ENCODE measurements around the gene PPFIA3. TPM values are rescaled to one million over a fixed set of nuclear protein-coding genes. Genes with fewer than 3 reads are reported as not detected.
A peak's percentile ranks its signal among the peaks of the same experiment; 100 is the strongest.

The PPFIA3 gene
- total RNA-seq, 1 experiment from 2014 or later, result 6.7 TPM

DNA sequence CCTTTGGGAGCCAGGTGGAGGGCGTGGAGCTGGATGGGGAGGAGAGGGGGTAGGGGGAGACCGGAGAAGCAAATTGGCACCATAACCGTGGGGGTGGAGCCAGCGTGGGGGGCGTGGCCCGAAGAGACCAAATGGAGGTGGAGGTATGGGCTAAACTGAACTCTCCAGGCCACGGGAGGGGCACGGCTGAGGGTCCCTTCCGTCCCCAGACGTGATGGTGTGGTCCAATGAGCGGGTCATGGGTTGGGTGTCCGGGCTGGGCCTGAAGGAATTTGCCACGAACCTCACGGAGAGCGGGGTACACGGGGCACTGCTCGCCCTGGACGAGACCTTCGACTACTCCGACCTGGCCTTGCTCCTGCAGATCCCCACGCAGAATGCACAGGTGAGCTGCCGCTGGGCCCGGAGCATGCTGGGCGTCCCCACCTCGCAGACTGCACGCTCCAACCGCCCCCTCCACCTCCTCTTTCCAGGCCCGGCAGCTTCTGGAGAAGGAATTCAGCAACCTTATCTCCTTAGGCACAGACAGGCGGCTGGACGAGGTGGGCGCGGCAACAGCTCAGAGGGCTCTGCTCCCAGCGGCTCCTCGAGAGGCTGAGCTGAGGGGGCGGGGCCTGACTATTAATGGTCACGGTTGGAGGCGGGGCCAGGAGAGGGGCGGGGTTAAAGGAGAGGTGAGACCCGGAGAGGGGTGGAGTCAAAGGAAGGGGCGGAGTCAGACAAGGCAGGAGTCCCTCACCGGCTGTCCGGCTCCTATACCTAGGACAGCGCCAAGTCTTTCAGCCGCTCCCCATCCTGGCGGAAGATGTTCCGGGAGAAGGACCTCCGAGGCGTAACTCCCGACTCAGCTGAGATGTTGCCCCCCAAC lies 29.7 kb downstream of the PPFIA3 start:
- H3K4me3 Mint-ChIP-seq (ENCODE audit: unreplicated experiment), result peak overlapping the region; percentile 82
- H3K4me1 Mint-ChIP-seq (ENCODE audit: insufficient read depth, unreplicated experiment), result peaks cover 17% of the 10 kb centered on the region
- POLR2A ChIA-PET, result interaction anchor here (0.6 to 4.3 kb wide), 11 partner anchors 9 to 562 kb away, joined by 3 to 19 read pairs (median 5); partner anchors contain the start of genes GYS1, LIN7B, PPFIA3 and RUVBL2
- H3K27ac Mint-ChIP-seq (ENCODE audit: low read depth, unreplicated experiment), result peak overlapping the region; percentile 52
- H3K27me3 Mint-ChIP-seq (ENCODE audit: insufficient read depth, unreplicated experiment), result no peaks in the 10 kb centered on the region
- no peaks in the 10 kb centered on the region for H3K36me3 Mint-ChIP-seq (ENCODE audit: insufficient read depth, unreplicated experiment)
- peaks cover 8% of the 10 kb centered on the region for H3K9me3 Mint-ChIP-seq (ENCODE audit: unreplicated experiment)
- no TSS peak for BruUV-seq (replicated peaks)
- CTCF ChIA-PET, result interaction anchor here (0.5 to 1.9 kb wide), 8 partner anchors 14 to 76 kb away, joined by 3 to 11 read pairs (median 4); no protein-coding TSS in a partner anchor
- peak; percentile 98 for DNase-seq (ENCODE audit: unreplicated experiment)
- TF ChIP-seq, protein P1, sequence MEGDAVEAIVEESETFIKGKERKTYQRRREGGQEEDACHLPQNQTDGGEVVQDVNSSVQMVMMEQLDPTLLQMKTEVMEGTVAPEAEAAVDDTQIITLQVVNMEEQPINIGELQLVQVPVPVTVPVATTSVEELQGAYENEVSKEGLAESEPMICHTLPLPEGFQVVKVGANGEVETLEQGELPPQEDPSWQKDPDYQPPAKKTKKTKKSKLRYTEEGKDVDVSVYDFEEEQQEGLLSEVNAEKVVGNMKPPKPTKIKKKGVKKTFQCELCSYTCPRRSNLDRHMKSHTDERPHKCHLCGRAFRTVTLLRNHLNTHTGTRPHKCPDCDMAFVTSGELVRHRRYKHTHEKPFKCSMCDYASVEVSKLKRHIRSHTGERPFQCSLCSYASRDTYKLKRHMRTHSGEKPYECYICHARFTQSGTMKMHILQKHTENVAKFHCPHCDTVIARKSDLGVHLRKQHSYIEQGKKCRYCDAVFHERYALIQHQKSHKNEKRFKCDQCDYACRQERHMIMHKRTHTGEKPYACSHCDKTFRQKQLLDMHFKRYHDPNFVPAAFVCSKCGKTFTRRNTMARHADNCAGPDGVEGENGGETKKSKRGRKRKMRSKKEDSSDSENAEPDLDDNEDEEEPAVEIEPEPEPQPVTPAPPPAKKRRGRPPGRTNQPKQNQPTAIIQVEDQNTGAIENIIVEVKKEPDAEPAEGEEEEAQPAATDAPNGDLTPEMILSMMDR (IDR thresholded peaks at IDR 0.05; ENCODE audit: unreplicated experiment), result no peak
- intact Hi-C loops (cut with micrococcal nuclease), result loop anchor here (1.0 to 5.0 kb wide), 2 partner anchors 37 to 55 kb away; partner anchors contain the start of gene LIN7B

DNA sequence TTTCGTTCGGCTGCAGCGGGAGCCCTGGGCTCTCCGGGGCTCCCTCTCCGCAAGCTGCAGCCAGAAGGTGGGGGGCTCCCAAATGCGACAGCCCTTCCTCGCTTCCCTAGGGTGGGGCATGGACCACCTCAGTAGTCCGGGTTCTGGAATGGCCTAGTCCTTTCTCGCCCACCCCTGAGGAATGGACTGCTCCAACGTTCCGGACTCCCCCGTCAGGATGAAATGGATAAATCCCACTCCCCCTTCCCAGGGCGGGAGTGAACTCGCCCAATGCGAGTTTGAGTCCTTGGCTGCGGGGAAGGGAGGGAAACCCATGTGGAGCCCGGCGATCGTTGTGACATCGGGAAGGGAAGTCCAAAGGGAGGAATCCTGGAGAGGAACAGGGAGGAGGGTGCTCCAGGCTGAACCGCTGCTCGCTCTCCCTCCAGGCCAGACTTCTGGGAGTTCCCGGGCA lies 30.3 kb downstream of the PPFIA3 start:
- no TSS peak for BruUV-seq (replicated peaks)
- peak overlapping the region; percentile 82 for H3K4me3 Mint-ChIP-seq (ENCODE audit: unreplicated experiment)
- peaks cover 17% of the 10 kb centered on the region for H3K4me1 Mint-ChIP-seq (ENCODE audit: insufficient read depth, unreplicated experiment)
- intact Hi-C loops (cut with micrococcal nuclease), result loop anchor here (1.0 to 5.0 kb wide), 2 partner anchors 37 to 55 kb away; partner anchors contain the start of gene LIN7B
- ChIA-PET CTCF (interaction anchor here (0.5 to 1.9 kb wide), 6 partner anchors 13 to 76 kb away, joined by 3 to 11 read pairs (median 4); no protein-coding TSS in a partner anchor), POLR2A (interaction anchor here (0.6 to 4.3 kb wide), 12 partner anchors 9 to 527 kb away, joined by 3 to 19 read pairs (median 4); partner anchors contain the start of genes GYS1, LIN7B, PPFIA3 and PRMT1)
- TF ChIP-seq, protein P1 (IDR thresholded peaks at IDR 0.05; ENCODE audit: unreplicated experiment), result no peak
- peaks cover 15% of the 10 kb centered on the region for H3K9me3 Mint-ChIP-seq (ENCODE audit: unreplicated experiment)
- no peaks in the 10 kb centered on the region for H3K36me3 Mint-ChIP-seq (ENCODE audit: insufficient read depth, unreplicated experiment)
- peak; percentile 89 for DNase-seq (ENCODE audit: unreplicated experiment)
- no peaks in the 10 kb centered on the region for H3K27me3 Mint-ChIP-seq (ENCODE audit: insufficient read depth, unreplicated experiment)
- H3K27ac Mint-ChIP-seq (ENCODE audit: low read depth, unreplicated experiment), result peak overlapping the region; percentile 52

DNA sequence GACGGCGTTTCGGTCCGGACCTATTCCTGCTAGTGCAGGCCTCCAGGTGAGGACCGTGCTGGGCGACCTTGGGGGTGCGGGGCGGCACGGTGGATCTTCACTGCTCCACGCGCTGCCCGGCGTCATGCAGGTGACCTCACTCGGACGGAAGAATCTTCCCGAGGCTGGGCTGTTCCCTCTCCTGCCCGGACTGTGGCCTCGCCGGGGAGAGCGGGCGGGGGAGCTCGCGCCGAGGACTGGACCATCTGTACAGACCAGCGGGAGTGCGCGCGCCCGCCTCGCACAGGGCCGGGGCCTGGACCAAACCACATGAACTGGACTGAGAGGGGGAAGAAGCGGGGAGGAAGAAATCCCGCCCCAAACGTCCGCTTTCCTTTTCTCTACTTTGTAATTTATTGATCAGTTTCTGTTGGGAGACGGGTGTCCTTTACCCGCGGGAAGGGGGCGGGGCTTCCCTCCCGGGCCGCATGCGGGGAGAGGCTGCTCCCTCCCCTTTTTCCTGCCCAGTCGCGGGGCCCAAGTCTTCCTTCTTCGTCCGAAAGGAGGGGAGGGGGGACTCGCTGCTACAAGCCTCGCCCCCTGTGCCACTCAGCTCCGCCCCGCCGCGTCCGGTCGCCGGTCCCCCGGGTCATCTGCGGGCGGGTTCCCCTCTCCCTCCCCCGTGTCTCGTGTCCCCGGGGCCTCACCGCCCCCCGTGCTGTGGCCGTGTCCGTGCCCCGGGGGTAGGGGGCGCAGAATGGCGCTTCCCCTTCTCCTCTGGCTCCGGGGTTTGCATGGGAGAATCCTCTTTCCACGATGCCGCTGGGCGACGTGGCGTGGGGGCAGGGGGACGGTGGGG lies 31.0 kb downstream of the PPFIA3 start:
- POLR2A ChIA-PET, result interaction anchor here (0.6 to 4.3 kb wide), 11 partner anchors 8 to 526 kb away, joined by 3 to 19 read pairs (median 4); partner anchors contain the start of genes GYS1, PRMT1, RUVBL2 and TRPM4
- Mint-ChIP-seq H3K27ac (ENCODE audit: low read depth, unreplicated experiment) (peak overlapping the region; percentile 52), H3K4me1 (ENCODE audit: insufficient read depth, unreplicated experiment) (peaks cover 17% of the 10 kb centered on the region), H3K9me3 (ENCODE audit: unreplicated experiment) (peaks cover 17% of the 10 kb centered on the region), H3K4me3 (ENCODE audit: unreplicated experiment) (peak overlapping the region; percentile 82), H3K36me3 (ENCODE audit: insufficient read depth, unreplicated experiment) (no peaks in the 10 kb centered on the region), H3K27me3 (ENCODE audit: insufficient read depth, unreplicated experiment) (no peaks in the 10 kb centered on the region)
- BruUV-seq (replicated peaks), result TSS peak; percentile 71
- CTCF ChIA-PET, result interaction anchor here (0.6 to 1.5 kb wide), 5 partner anchors 13 to 91 kb away, joined by 3 to 5 read pairs (median 3); no protein-coding TSS in a partner anchor
- TF ChIP-seq, protein P1 (IDR thresholded peaks at IDR 0.05; ENCODE audit: unreplicated experiment), result no peak
- intact Hi-C loops (cut with micrococcal nuclease), result no loop called here
- peak; percentile 78 for DNase-seq (ENCODE audit: unreplicated experiment)
